IPS-20b (cell line): Measurements from ENCODE around the gene DOCK2.

ENCODE experiments used
- H3K27ac ChIP-seq: one replicate; pipeline ENCODE4 v1.5.1; 2013; ENCODE audit warnings: low read length
- H3K27me3 ChIP-seq: 2 replicates; pipeline ENCODE4 v1.6.1; 2013; ENCODE audit warnings: mild to moderate bottlenecking, low read length, inconsistent platforms; ENCODE audit not compliant: insufficient read depth
- H3K36me3 ChIP-seq: 2 replicates; pipeline ENCODE4 v1.6.1; 2013; ENCODE audit warnings: low read depth, mild to moderate bottlenecking, inconsistent platforms, low read length, moderate library complexity; ENCODE audit not compliant: insufficient read depth
- H3K4me1 ChIP-seq: 2 replicates; pipeline ENCODE4 v1.6.1; 2013; ENCODE audit warnings: mild to moderate bottlenecking, control low read depth, inconsistent platforms, low read length, moderate library complexity; ENCODE audit not compliant: insufficient read depth
- H3K4me3 ChIP-seq: 2 replicates; pipeline ENCODE4 v1.5.1; 2013; ENCODE audit warnings: mild to moderate bottlenecking, low read length, inconsistent platforms
- H3K9ac ChIP-seq: 2 replicates; pipeline ENCODE4 v1.6.1; 2013; ENCODE audit warnings: low read depth, mild to moderate bottlenecking, inconsistent platforms, low read length, moderate library complexity
- H3K9me3 ChIP-seq: 2 replicates; pipeline ENCODE4 v1.6.1; 2013; ENCODE audit warnings: mild to moderate bottlenecking, low read depth, low read length, inconsistent platforms; ENCODE audit not compliant: insufficient read depth

Gene DOCK2

GRCh38 chr5:169880012-169880663, 243.1 kb downstream of the DOCK2 start:
- Histone ChIP-seq H3K36me3 (no peaks in the 10 kb centered on the region), H3K27ac (no peak overlapping the region), H3K9ac (no peak overlapping the region), H3K27me3 (no peaks in the 10 kb centered on the region), H3K9me3 (no peaks in the 10 kb centered on the region), H3K4me3 (no peak overlapping the region), H3K4me1 (no peaks in the 10 kb centered on the region)

- H3K4me1 ChIP-seq: no peaks in the 10 kb centered on the region
- no peak overlapping the region for H3K9ac ChIP-seq
- no peak overlapping the region for H3K4me3 ChIP-seq
- no peaks in the 10 kb centered on the region for H3K27me3 ChIP-seq
- no peaks in the 10 kb centered on the region for H3K36me3 ChIP-seq
- no peaks in the 10 kb centered on the region for H3K9me3 ChIP-seq
- H3K27ac ChIP-seq: no peak overlapping the region
Measured at GRCh38 chr5:169880785-169881184, 243.7 kb downstream of the DOCK2 start.

DNA sequence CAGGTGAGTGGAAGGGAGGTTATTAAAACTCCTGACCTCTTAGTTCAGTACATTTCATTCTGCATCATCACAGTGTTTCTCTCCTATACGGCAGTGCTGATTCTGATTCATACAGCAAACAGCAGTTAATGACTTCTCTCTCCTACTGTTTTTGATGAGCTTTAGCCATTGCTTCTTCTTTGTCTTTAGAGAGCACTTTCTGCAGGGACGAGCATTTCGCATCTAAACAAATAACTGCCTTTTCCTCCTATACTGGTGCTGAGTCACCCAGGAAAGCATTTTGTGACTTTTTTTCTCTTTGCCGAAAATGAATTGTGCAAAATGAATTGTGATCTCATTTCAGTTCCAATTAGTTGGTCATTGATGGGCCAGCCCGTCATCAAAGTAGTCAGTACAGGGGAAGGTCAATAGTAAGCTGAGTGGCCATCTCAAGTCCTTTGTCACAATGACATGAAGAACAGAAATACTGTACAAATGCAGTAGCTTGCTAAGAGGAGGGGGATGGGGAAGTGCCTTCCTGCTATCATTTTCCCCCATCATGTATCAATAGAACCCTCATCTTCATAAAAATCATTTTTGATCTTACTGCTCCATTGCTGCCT, 244.7 kb downstream of the DOCK2 start:
- Histone ChIP-seq H3K9ac (no peak overlapping the region), H3K27me3 (no peaks in the 10 kb centered on the region), H3K4me1 (no peaks in the 10 kb centered on the region), H3K9me3 (no peaks in the 10 kb centered on the region), H3K27ac (no peak overlapping the region), H3K4me3 (no peak overlapping the region), H3K36me3 (no peaks in the 10 kb centered on the region)

GRCh38 chr5:169886033-169886432, 249.0 kb downstream of the DOCK2 start:
- no peaks in the 10 kb centered on the region for H3K4me1 ChIP-seq
- H3K36me3 ChIP-seq: no peaks in the 10 kb centered on the region
- H3K27me3 ChIP-seq: no peaks in the 10 kb centered on the region
- no peak overlapping the region for H3K27ac ChIP-seq
- no peak overlapping the region for H3K9ac ChIP-seq
- H3K4me3 ChIP-seq: no peak overlapping the region
- no peaks in the 10 kb centered on the region for H3K9me3 ChIP-seq

DNA sequence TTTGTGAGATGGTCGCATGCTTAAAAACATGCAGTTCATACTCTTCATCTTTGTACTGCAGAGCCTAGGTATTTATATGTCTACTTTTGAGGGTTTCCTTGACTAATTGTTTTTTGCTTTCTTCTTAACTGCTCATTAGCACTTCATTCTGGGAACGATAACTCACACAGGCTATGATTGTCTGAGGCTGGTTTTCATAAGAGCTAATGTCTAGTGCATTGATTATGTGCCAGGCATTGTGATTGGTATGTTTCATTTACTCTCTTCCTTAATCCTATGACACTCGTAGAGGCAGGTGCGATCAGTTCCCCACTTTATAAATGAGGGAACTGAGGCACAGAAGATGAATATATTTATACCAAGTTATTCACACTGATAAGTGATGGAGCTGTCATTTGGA, 249.6 kb downstream of the DOCK2 start:
- no peaks in the 10 kb centered on the region for H3K36me3 ChIP-seq
- no peaks in the 10 kb centered on the region for H3K27me3 ChIP-seq
- H3K4me3 ChIP-seq: no peak overlapping the region
- H3K9me3 ChIP-seq: no peaks in the 10 kb centered on the region
- no peaks in the 10 kb centered on the region for H3K4me1 ChIP-seq
- H3K27ac ChIP-seq: no peak overlapping the region
- H3K9ac ChIP-seq: no peak overlapping the region

DNA sequence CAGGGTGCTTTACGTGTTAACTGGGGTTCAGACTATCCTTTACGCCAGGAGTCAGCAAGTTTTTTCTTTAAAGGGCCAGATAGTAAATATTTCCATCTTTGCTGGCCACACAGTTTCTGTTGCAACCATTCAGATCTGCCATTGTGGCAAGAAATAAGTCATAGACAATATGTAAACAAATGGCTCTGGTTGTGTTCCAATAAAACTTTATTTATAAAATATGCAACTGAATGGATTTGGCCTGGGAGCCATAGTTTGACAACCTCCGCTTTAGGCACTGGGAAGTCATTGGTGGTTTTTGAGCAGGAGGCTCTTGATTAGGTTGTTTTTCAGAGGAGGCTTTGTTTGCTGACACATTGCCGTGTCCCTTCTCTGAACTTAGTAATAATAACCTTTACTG, 252.5 kb downstream of the DOCK2 start:
- H3K9me3 ChIP-seq: no peaks in the 10 kb centered on the region
- no peak overlapping the region for H3K4me3 ChIP-seq
- H3K9ac ChIP-seq: no peak overlapping the region
- H3K4me1 ChIP-seq: no peaks in the 10 kb centered on the region
- H3K36me3 ChIP-seq: no peaks in the 10 kb centered on the region
- no peak overlapping the region for H3K27ac ChIP-seq
- no peaks in the 10 kb centered on the region for H3K27me3 ChIP-seq

GRCh38 chr5:169893010-169893409, 255.9 kb downstream of the DOCK2 start:
- Histone ChIP-seq H3K9ac (no peak overlapping the region), H3K27me3 (no peaks in the 10 kb centered on the region), H3K9me3 (no peaks in the 10 kb centered on the region), H3K27ac (no peak overlapping the region), H3K36me3 (no peaks in the 10 kb centered on the region), H3K4me3 (no peak overlapping the region), H3K4me1 (no peaks in the 10 kb centered on the region)

DNA sequence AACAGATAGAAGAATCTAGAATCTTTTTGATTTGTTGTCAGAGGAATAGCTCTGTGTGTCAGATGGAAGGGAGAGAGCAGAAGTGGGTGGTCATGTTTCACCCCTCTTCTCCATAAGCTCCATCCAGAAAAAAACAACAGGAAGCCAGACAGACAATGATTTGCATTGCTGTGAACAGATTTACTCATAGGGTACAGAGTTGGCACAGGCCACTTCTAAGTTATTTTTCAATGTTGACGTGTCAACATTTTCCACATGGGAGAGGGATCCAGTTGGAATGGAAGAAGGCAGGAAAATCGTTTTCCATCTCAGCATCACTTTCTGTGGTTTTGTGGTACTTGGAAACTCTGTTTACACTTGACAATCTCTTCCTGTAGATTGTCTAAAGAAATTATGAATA, 256.5 kb downstream of the DOCK2 start:
- no peak overlapping the region for H3K27ac ChIP-seq
- H3K27me3 ChIP-seq: no peaks in the 10 kb centered on the region
- no peaks in the 10 kb centered on the region for H3K36me3 ChIP-seq
- H3K4me1 ChIP-seq: no peaks in the 10 kb centered on the region
- no peaks in the 10 kb centered on the region for H3K9me3 ChIP-seq
- no peak overlapping the region for H3K9ac ChIP-seq
- H3K4me3 ChIP-seq: no peak overlapping the region

- Histone ChIP-seq H3K36me3 (no peaks in the 10 kb centered on the region), H3K27ac (no peak overlapping the region), H3K9ac (no peak overlapping the region), H3K9me3 (no peaks in the 10 kb centered on the region), H3K4me1 (no peaks in the 10 kb centered on the region), H3K27me3 (no peaks in the 10 kb centered on the region), H3K4me3 (no peak overlapping the region)
Measured at GRCh38 chr5:169895926-169896325, 258.9 kb downstream of the DOCK2 start.

GRCh38 chr5:169897481-169897880, 260.4 kb downstream of the DOCK2 start:
- Histone ChIP-seq H3K27me3 (no peaks in the 10 kb centered on the region), H3K4me3 (no peak overlapping the region), H3K4me1 (no peaks in the 10 kb centered on the region), H3K9ac (no peak overlapping the region), H3K27ac (no peak overlapping the region), H3K36me3 (no peaks in the 10 kb centered on the region), H3K9me3 (no peaks in the 10 kb centered on the region)

DNA sequence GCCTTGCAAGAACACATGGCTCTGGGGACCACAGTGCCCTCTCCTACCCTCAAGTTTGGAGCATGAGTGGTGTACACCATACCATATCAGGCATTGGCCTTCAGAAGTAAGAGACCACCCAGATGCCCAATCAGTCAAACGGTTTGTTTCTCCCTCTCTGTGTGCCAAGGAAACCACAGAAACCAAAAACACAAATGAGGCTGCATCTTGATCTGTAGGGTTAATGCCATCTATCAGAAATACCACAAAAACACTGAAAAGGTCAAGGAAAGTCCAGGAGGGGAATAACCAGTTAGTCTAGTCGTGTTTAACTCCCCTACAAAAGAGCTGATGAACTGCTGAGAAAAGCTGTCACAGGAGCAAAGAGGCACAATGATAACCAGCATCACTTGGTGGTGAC, 264.8 kb downstream of the DOCK2 start:
- no peak overlapping the region for H3K9ac ChIP-seq
- no peaks in the 10 kb centered on the region for H3K4me1 ChIP-seq
- H3K4me3 ChIP-seq: no peak overlapping the region
- H3K27ac ChIP-seq: no peak overlapping the region
- H3K27me3 ChIP-seq: peaks cover 6% of the 10 kb centered on the region; the same call in 1 of the 2 replicates
- no peaks in the 10 kb centered on the region for H3K9me3 ChIP-seq
- no peaks in the 10 kb centered on the region for H3K36me3 ChIP-seq

DNA sequence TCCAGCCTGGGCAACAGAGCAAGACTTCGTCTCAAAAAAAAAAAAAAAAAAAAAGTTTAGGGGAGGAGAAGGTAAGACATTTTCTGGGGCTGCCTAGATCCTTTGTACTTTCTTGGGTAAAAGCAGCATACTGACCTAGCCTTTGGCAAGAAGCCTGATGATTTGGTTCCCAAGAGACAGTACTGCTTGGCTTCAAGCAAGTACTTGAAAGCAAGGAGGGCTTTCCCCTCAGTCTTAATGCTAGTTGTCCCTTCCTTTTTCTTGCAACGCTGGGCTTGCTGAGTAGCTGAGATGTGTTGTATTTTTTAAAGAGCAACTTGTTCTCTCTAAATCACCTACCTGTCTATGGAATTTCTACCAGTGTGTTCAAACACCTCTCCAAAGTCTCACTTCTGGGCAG, 267.0 kb downstream of the DOCK2 start:
- no peak overlapping the region for H3K9ac ChIP-seq
- no peak overlapping the region for H3K4me3 ChIP-seq
- H3K36me3 ChIP-seq: no peaks in the 10 kb centered on the region
- H3K27ac ChIP-seq: no peak overlapping the region
- H3K9me3 ChIP-seq: no peaks in the 10 kb centered on the region
- H3K27me3 ChIP-seq: peaks cover 6% of the 10 kb centered on the region; the same call in 1 of the 2 replicates
- H3K4me1 ChIP-seq: no peaks in the 10 kb centered on the region; the same call in 1 of the 2 replicates
